ENCODE data around the gene ZNF365. TPM values are rescaled to one million over a fixed set of nuclear protein-coding genes. Genes with fewer than 3 reads are reported as not detected.

Gene ZNF365
- polyA plus RNA-seq, 1 donor from 2014 or later = 1.9 TPM

- Histone ChIP-seq H3K27ac (ENCODE audit: low read length) (no peak overlapping the region), H3K79me2 (replicated peaks; ENCODE audit: insufficient read depth, low read length) (no peaks in the 10 kb centered on the region), H2AFZ (ENCODE audit: low read depth, low read length) (no peak overlapping the region), H3K27me3 (ENCODE audit: insufficient read depth, low read depth, low read length) (no peaks in the 10 kb centered on the region), H3F3A (ENCODE audit: insufficient read depth, low read length, poor library complexity, severe bottlenecking) (no peaks in the 10 kb centered on the region), H3K9ac (ENCODE audit: low read length) (no peak overlapping the region), H3K4me2 (ENCODE audit: low read length) (no peak overlapping the region), H3K9me3 (ENCODE audit: low read length) (no peaks in the 10 kb centered on the region), H3K4me3 (ENCODE audit: low read length) (no peak overlapping the region), H3K36me3 (ENCODE audit: insufficient read depth, low read length) (no peaks in the 10 kb centered on the region), H3K9me2 (ENCODE audit: insufficient read depth, low read length) (no peaks in the 10 kb centered on the region), H4K20me1 (ENCODE audit: insufficient read depth) (no peaks in the 10 kb centered on the region)
- TF ChIP-seq SMC3 (conservative IDR thresholded peaks at IDR 0.05; ENCODE audit: poor library complexity) (no peak), TAF1 (IDR thresholded peaks at IDR 0.05; ENCODE audit: low read depth) (no peak), CTCF (IDR thresholded peaks at IDR 0.05; ENCODE audit: poor library complexity, severe bottlenecking) (no peak), MXI1 (conservative IDR thresholded peaks at IDR 0.05; ENCODE audit: poor library complexity, severe bottlenecking) (no peak), RAD21 (conservative IDR thresholded peaks at IDR 0.05) (no peak), EZH2 (IDR thresholded peaks at IDR 0.05; ENCODE audit: borderline replicate concordance, insufficient read depth, low read length, poor library complexity, severe bottlenecking) (no peak), POLR2AphosphoS5 (IDR thresholded peaks at IDR 0.05) (no peak), EP300 (conservative IDR thresholded peaks at IDR 0.05; ENCODE audit: poor library complexity, severe bottlenecking) (no peak)
- TF ChIP-seq, protein P1, sequence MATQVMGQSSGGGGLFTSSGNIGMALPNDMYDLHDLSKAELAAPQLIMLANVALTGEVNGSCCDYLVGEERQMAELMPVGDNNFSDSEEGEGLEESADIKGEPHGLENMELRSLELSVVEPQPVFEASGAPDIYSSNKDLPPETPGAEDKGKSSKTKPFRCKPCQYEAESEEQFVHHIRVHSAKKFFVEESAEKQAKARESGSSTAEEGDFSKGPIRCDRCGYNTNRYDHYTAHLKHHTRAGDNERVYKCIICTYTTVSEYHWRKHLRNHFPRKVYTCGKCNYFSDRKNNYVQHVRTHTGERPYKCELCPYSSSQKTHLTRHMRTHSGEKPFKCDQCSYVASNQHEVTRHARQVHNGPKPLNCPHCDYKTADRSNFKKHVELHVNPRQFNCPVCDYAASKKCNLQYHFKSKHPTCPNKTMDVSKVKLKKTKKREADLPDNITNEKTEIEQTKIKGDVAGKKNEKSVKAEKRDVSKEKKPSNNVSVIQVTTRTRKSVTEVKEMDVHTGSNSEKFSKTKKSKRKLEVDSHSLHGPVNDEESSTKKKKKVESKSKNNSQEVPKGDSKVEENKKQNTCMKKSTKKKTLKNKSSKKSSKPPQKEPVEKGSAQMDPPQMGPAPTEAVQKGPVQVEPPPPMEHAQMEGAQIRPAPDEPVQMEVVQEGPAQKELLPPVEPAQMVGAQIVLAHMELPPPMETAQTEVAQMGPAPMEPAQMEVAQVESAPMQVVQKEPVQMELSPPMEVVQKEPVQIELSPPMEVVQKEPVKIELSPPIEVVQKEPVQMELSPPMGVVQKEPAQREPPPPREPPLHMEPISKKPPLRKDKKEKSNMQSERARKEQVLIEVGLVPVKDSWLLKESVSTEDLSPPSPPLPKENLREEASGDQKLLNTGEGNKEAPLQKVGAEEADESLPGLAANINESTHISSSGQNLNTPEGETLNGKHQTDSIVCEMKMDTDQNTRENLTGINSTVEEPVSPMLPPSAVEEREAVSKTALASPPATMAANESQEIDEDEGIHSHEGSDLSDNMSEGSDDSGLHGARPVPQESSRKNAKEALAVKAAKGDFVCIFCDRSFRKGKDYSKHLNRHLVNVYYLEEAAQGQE (IDR thresholded peaks at IDR 0.05; ENCODE audit: borderline replicate concordance) = no peak
These were observed 21.7 kb upstream of the ZNF365 start for GRCh38 chr10:62352356-62352970.

DNA sequence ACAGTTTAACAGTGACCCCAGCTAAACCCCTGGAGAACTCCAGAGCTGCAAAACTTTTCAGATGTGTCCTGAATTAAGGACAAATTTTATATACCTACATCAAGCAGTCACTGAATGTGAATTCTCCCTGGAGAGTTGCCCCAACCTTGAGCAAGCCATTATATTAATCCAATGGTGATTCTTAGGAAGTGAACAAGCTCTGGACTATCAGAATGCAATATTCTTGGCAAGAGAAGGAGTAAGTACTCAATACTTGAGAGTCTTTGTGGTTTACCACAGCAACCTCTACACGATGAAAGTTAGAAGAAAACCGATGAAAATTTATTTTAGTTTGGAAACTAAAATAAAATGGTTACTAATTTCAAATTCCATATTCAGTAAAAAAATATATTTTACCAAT is 19.3 kb upstream of the ZNF365 start:
- Histone ChIP-seq H3K9me3 (ENCODE audit: low read length) (no peaks in the 10 kb centered on the region), H3K4me3 (ENCODE audit: low read length) (no peak overlapping the region), H3K36me3 (ENCODE audit: insufficient read depth, low read length) (no peaks in the 10 kb centered on the region), H2AFZ (ENCODE audit: low read depth, low read length) (no peak overlapping the region), H3K9me2 (ENCODE audit: insufficient read depth, low read length) (no peaks in the 10 kb centered on the region), H3K9ac (ENCODE audit: low read length) (no peak overlapping the region), H3F3A (ENCODE audit: insufficient read depth, low read length, poor library complexity, severe bottlenecking) (no peaks in the 10 kb centered on the region), H3K4me2 (ENCODE audit: low read length) (no peak overlapping the region), H3K27ac (ENCODE audit: low read length) (no peak overlapping the region), H4K20me1 (ENCODE audit: insufficient read depth) (no peaks in the 10 kb centered on the region), H3K27me3 (ENCODE audit: insufficient read depth, low read depth, low read length) (no peaks in the 10 kb centered on the region), H3K79me2 (replicated peaks; ENCODE audit: insufficient read depth, low read length) (no peaks in the 10 kb centered on the region)
- TF ChIP-seq SMC3 (conservative IDR thresholded peaks at IDR 0.05; ENCODE audit: poor library complexity) (no peak), EZH2 (IDR thresholded peaks at IDR 0.05; ENCODE audit: borderline replicate concordance, insufficient read depth, low read length, poor library complexity, severe bottlenecking) (no peak), POLR2AphosphoS5 (IDR thresholded peaks at IDR 0.05) (no peak), EP300 (conservative IDR thresholded peaks at IDR 0.05; ENCODE audit: poor library complexity, severe bottlenecking) (no peak), MXI1 (conservative IDR thresholded peaks at IDR 0.05; ENCODE audit: poor library complexity, severe bottlenecking) (no peak), RAD21 (conservative IDR thresholded peaks at IDR 0.05) (no peak), CTCF (IDR thresholded peaks at IDR 0.05; ENCODE audit: poor library complexity, severe bottlenecking) (no peak), TAF1 (IDR thresholded peaks at IDR 0.05; ENCODE audit: low read depth) (no peak)
- TF ChIP-seq, protein P1 (IDR thresholded peaks at IDR 0.05; ENCODE audit: borderline replicate concordance) = no peak
